Natural killer cell (primary cell): ENCODE results near the gene MMP11. TPM values are rescaled to one million over a fixed set of nuclear protein-coding genes. Genes with fewer than 3 reads are reported as not detected.

Experiments used
- ATAC-seq, 3 donors: fragments of 150-1000 bp in 2 of 3; fragments of 200-7000 bp in 1 of 3; cut with Tn5 transposase; 1 replicate in 1 of 3; 2 replicates in 2 of 3; pipeline ENCODE4 v1.10.0; 2021; ENCODE audit warnings: mild to moderate bottlenecking in 2 of 3, moderate library complexity in 2 of 3
- DNase-seq, 2 donors: peaks; one replicate each; pipeline versions ENCODE4 v3.0.0 to v3.0.0-alpha.2; 2013 to 2021; ENCODE audit warnings: mixed read lengths in 1 of 2
- H3K27ac ChIP-seq: one replicate; pipeline ENCODE4 v1.5.1; 2013; ENCODE audit warnings: mild to moderate bottlenecking, low read length
- H3K27me3 ChIP-seq: one replicate; pipeline ENCODE4 v1.6.1; 2013; ENCODE audit warnings: low read length; ENCODE audit not compliant: control insufficient read depth, insufficient read depth
- H3K36me3 ChIP-seq: one replicate; pipeline ENCODE4 v1.6.1; 2013; ENCODE audit warnings: low read length; ENCODE audit not compliant: control insufficient read depth, insufficient read depth
- H3K4me1 ChIP-seq: one replicate; pipeline ENCODE4 v1.6.1; 2013; ENCODE audit warnings: low read length; ENCODE audit not compliant: control insufficient read depth, insufficient read depth
- H3K4me3 ChIP-seq: one replicate; pipeline ENCODE4 v1.5.1; 2013; ENCODE audit warnings: low read length
- H3K9me3 ChIP-seq: one replicate; pipeline ENCODE4 v1.6.1; 2013; ENCODE audit warnings: low read length; ENCODE audit not compliant: control insufficient read depth, insufficient read depth
- H3K27ac Mint-ChIP-seq, 2 donors: one replicate each; pipeline ENCODE4 v1.8.0; 2022; ENCODE audit warnings: mild to moderate bottlenecking in 2 of 2, mixed read lengths in 2 of 2, moderate library complexity in 1 of 2
- H3K27me3 Mint-ChIP-seq, 2 donors: one replicate each; pipeline ENCODE4 v1.8.0; 2022; ENCODE audit warnings: low read depth in 2 of 2, mixed read lengths in 2 of 2
- H3K36me3 Mint-ChIP-seq: one replicate; pipeline ENCODE4 v1.8.0; 2022; ENCODE audit warnings: mixed read lengths
- H3K4me1 Mint-ChIP-seq, 2 donors: one replicate each; pipeline ENCODE4 v1.8.0; 2022; ENCODE audit warnings: mixed read lengths in 2 of 2
- H3K4me3 Mint-ChIP-seq: one replicate; pipeline ENCODE4 v1.8.0; 2022; ENCODE audit warnings: mild to moderate bottlenecking, moderate library complexity, mixed read lengths
- H3K9me3 Mint-ChIP-seq, 2 donors: one replicate each; pipeline ENCODE4 v1.8.0; 2022; ENCODE audit warnings: mixed read lengths in 2 of 2
- CTCF ChIP-seq: fragments of 200-600 bp; IDR thresholded peaks from one replicate; pipeline ENCODE4 v1.8.0; 2022; ENCODE audit warnings: antibody characterized with exemption
- WGBS: methylation state at CpG from one replicate; pipeline ENCODE4 v1.1.7; 2013; ENCODE audit warnings: missing lambda C conversion rate; ENCODE audit not compliant: insufficient coverage; 5-methylcytosine and 5-hydroxymethylcytosine counted together
- intact Hi-C: fragments of 100-400 bp; cut with micrococcal nuclease; formaldehyde crosslinking; loops from one replicate; pipeline ENCODE4 v1.14.2; 2022
- total RNA-seq, 4 donors: library from RNA; stranded (reverse); fragments of 120-200 nt in 1 of 4; gene quantifications; one replicate each; pipeline versions ENCODE4 v1.2.3 to v1.2.4, GENCODE V29; 2013 to 2022

The MMP11 gene
- total RNA-seq, 3 donors from 2014 or later (not counting 1 experiment from before 2014, with no cell fraction given): 0.71 to 1.7 (median 0.91) TPM

- DNase-seq: no peak
These were observed 30.6 kb downstream of the MMP11 start for GRCh38 chr22:23803001-23803819.

DNA sequence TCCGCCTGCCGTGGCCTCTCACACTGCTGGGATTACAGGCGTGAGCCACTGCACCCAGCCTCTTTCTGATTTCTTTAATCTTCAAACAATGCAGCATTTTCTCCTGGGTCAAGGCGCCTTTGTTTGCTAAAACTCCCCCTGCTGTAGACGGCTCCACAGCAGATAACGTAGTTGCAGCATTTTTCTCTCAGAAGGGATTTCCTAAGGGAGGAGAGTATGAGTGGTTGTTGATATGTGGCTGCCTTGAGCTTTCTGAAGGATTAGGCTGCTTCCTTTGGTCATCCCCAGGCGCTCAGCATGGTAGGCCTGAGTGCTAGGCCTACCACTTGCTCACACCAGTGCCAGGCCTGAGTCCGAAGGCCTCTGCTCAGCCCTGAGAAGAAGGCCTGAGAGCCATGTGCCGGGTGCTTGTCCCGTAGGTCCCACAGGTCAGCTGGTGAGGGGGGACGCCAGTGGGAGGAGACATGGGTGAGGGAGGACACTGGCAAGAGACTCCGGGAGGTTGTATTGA, 32.2 kb downstream of the MMP11 start:
- WGBS: 90% methylated on average over 12 of the region's 12 CpGs
- peaks cover 0 to 6% of the 10 kb centered on the region in 2 donors for H3K4me1 Mint-ChIP-seq
- no peaks in the 10 kb centered on the region for H3K27me3 Mint-ChIP-seq
- no peak for TF ChIP-seq CTCF
- H3K4me1 ChIP-seq: peaks cover 23% of the 10 kb centered on the region
- peaks cover 55% of the 10 kb centered on the region for H3K36me3 ChIP-seq
- no peak overlapping the region for H3K4me3 ChIP-seq
- H3K9me3 ChIP-seq: no peaks in the 10 kb centered on the region
- intact Hi-C loops: no loop called here
- H3K9me3 Mint-ChIP-seq: no peaks in the 10 kb centered on the region
- H3K27me3 ChIP-seq: no peaks in the 10 kb centered on the region
- H3K27ac Mint-ChIP-seq: peak overlapping the region in 1 of 2 donors; percentile 40
- H3K27ac ChIP-seq: no peak overlapping the region
- DNase-seq (no peak), ATAC-seq (no peak)
- H3K36me3 Mint-ChIP-seq: no peaks in the 10 kb centered on the region
- H3K4me3 Mint-ChIP-seq: no peak overlapping the region

More at GRCh38 chr22:23803001-23803819, 30.6 kb downstream of the MMP11 start:
- no peaks in the 10 kb centered on the region for H3K27me3 ChIP-seq
- TF ChIP-seq CTCF: no peak
- no peak overlapping the region for H3K4me3 Mint-ChIP-seq
- H3K27me3 Mint-ChIP-seq: no peaks in the 10 kb centered on the region
- H3K27ac ChIP-seq: no peak overlapping the region
- H3K9me3 ChIP-seq: no peaks in the 10 kb centered on the region
- 85% methylated on average over 21 of the region's 21 CpGs for WGBS
- H3K9me3 Mint-ChIP-seq: no peaks in the 10 kb centered on the region
- ATAC-seq: no peak
- peaks cover 55% of the 10 kb centered on the region for H3K36me3 ChIP-seq
- H3K27ac Mint-ChIP-seq: no peak overlapping the region
- no peaks in the 10 kb centered on the region for H3K36me3 Mint-ChIP-seq
- intact Hi-C loops: no loop called here
- peaks cover 0 to 6% of the 10 kb centered on the region in 2 donors for H3K4me1 Mint-ChIP-seq
- peaks cover 23% of the 10 kb centered on the region for H3K4me1 ChIP-seq
- H3K4me3 ChIP-seq: no peak overlapping the region

DNA sequence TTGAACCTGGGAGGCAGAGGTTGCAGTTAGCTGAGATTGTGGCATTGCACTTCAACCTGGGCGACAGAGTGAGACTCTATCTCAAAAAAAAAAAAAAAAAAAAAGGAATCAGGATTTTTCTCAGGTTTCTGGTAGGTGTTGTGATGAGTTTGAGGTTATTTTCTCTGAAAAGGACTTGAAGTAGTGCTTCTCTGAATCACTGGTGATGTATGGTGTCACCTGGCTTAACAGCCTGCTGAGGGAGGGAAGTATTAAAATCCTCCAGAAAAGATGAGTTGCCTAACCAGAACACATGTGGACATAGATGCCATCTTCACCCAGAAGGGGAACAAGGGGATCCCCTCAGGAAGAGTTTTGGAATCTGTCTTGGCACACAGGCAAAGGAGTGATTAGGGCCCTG, 34.2 kb downstream of the MMP11 start:
- peaks cover 44% of the 10 kb centered on the region for H3K36me3 ChIP-seq
- H3K9me3 ChIP-seq: no peaks in the 10 kb centered on the region
- ATAC-seq (no peak), DNase-seq (no peak)
- Mint-ChIP-seq H3K27ac (no peak overlapping the region), H3K36me3 (no peaks in the 10 kb centered on the region), H3K4me3 (no peak overlapping the region), H3K27me3 (no peaks in the 10 kb centered on the region), H3K9me3 (no peaks in the 10 kb centered on the region), H3K4me1 (peaks cover 0 to 6% of the 10 kb centered on the region in 2 donors)
- H3K27me3 ChIP-seq: no peaks in the 10 kb centered on the region
- H3K27ac ChIP-seq: no peak overlapping the region
- no peak overlapping the region for H3K4me3 ChIP-seq
- H3K4me1 ChIP-seq: peaks cover 8% of the 10 kb centered on the region
- WGBS: 100% methylated on average over 1 of the region's 1 CpG
- TF ChIP-seq CTCF: no peak
- intact Hi-C loops: no loop called here
